ENCODE measurements around the gene CPNE7. TPM values are rescaled to one million over a fixed set of nuclear protein-coding genes. Genes with fewer than 3 reads are reported as not detected.
A peak's percentile ranks its signal among the peaks of the same experiment; 100 is the strongest.

The CPNE7 gene
- total RNA-seq, 1 donor from 2014 or later, result 5.5 TPM

DNA sequence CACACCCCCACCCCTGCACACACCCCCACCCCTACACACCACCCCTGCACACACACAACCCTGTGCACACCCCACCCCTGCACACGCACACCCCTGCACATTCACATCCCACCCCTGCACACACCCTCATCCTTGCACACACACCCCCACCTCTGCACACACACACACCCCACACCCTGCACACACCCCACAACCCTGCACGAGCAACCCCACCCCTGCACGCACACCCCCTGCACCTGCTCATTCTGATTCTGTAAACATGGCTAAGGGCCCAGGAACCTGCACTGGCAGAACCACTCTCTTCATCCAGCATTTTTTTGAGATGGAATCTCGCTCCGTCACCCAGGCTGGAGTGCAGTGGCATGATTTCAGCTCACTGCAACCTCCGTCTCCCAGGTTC lies 63.8 kb downstream of the CPNE7 start:
- Mint-ChIP-seq H3K27ac (ENCODE audit: unreplicated experiment) (no peak overlapping the region), H3K36me3 (ENCODE audit: low read depth, unreplicated experiment) (peaks cover 7% of the 10 kb centered on the region), H3K4me3 (ENCODE audit: unreplicated experiment) (peak overlapping the region; percentile 56), H3K27me3 (ENCODE audit: unreplicated experiment) (peaks cover 10% of the 10 kb centered on the region), H3K9me3 (ENCODE audit: unreplicated experiment) (no peaks in the 10 kb centered on the region), H3K4me1 (ENCODE audit: unreplicated experiment) (peaks cover 16% of the 10 kb centered on the region)
- TF ChIP-seq, protein P1, sequence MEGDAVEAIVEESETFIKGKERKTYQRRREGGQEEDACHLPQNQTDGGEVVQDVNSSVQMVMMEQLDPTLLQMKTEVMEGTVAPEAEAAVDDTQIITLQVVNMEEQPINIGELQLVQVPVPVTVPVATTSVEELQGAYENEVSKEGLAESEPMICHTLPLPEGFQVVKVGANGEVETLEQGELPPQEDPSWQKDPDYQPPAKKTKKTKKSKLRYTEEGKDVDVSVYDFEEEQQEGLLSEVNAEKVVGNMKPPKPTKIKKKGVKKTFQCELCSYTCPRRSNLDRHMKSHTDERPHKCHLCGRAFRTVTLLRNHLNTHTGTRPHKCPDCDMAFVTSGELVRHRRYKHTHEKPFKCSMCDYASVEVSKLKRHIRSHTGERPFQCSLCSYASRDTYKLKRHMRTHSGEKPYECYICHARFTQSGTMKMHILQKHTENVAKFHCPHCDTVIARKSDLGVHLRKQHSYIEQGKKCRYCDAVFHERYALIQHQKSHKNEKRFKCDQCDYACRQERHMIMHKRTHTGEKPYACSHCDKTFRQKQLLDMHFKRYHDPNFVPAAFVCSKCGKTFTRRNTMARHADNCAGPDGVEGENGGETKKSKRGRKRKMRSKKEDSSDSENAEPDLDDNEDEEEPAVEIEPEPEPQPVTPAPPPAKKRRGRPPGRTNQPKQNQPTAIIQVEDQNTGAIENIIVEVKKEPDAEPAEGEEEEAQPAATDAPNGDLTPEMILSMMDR (IDR thresholded peaks at IDR 0.05; ENCODE audit: unreplicated experiment), result no peak
- DNase-seq (ENCODE audit: low spot score), result no peak

GRCh38 chr16:89641458-89642119 lies 66.0 kb downstream of the CPNE7 start:
- Mint-ChIP-seq H3K4me3 (ENCODE audit: unreplicated experiment) (no peak overlapping the region), H3K27me3 (ENCODE audit: unreplicated experiment) (peaks cover 15% of the 10 kb centered on the region), H3K4me1 (ENCODE audit: unreplicated experiment) (peaks cover 20% of the 10 kb centered on the region), H3K36me3 (ENCODE audit: low read depth, unreplicated experiment) (peaks cover 19% of the 10 kb centered on the region), H3K9me3 (ENCODE audit: unreplicated experiment) (no peaks in the 10 kb centered on the region), H3K27ac (ENCODE audit: unreplicated experiment) (no peak overlapping the region)
- TF ChIP-seq, protein P1 (IDR thresholded peaks at IDR 0.05; ENCODE audit: unreplicated experiment), result no peak
- no peak for DNase-seq (ENCODE audit: low spot score)

- TF ChIP-seq, protein P1 (IDR thresholded peaks at IDR 0.05; ENCODE audit: unreplicated experiment), result no peak
- Mint-ChIP-seq H3K27ac (ENCODE audit: unreplicated experiment) (no peak overlapping the region), H3K36me3 (ENCODE audit: low read depth, unreplicated experiment) (peaks cover 19% of the 10 kb centered on the region), H3K4me3 (ENCODE audit: unreplicated experiment) (no peak overlapping the region), H3K27me3 (ENCODE audit: unreplicated experiment) (peaks cover 15% of the 10 kb centered on the region), H3K4me1 (ENCODE audit: unreplicated experiment) (peaks cover 20% of the 10 kb centered on the region), H3K9me3 (ENCODE audit: unreplicated experiment) (no peaks in the 10 kb centered on the region)
- DNase-seq (ENCODE audit: low spot score), result no peak
Measured at GRCh38 chr16:89642574-89642973, 67.0 kb downstream of the CPNE7 start.

DNA sequence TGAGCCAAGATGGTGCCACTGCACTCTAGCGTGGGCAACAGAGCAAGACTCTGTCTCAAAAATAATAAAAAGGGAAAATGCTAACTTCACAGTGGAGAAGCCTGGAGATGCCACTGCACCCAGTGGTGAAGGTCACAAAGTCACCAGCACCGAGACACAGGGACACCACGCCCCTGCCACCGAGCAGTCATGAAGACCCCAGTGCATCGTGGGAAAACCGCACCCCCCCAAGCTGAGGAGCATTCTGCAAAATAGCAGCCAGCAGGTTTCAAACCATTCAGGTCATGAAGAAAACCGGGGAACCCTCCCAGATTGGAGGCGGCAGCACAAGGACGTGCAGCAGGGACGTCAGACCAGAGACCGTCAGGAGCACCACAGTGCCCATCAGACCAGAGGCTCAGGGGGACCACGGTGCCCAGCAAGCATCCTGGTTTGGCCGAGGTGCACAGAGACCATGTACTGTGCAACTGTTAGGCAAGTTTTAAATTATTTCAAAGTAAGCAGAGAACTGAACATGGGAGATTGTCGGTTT lies 68.3 kb downstream of the CPNE7 start:
- no peaks in the 10 kb centered on the region for H3K9me3 Mint-ChIP-seq (ENCODE audit: unreplicated experiment)
- peak overlapping the region; percentile 9 for H3K27ac Mint-ChIP-seq (ENCODE audit: unreplicated experiment)
- no peak for DNase-seq (ENCODE audit: low spot score)
- peaks cover 13% of the 10 kb centered on the region for H3K27me3 Mint-ChIP-seq (ENCODE audit: unreplicated experiment)
- TF ChIP-seq, protein P1 (IDR thresholded peaks at IDR 0.05; ENCODE audit: unreplicated experiment), result no peak
- H3K36me3 Mint-ChIP-seq (ENCODE audit: low read depth, unreplicated experiment), result peaks cover 23% of the 10 kb centered on the region
- no peak overlapping the region for H3K4me3 Mint-ChIP-seq (ENCODE audit: unreplicated experiment)
- H3K4me1 Mint-ChIP-seq (ENCODE audit: unreplicated experiment), result peaks cover 20% of the 10 kb centered on the region

- no peak for DNase-seq (ENCODE audit: low spot score)
- H3K27me3 Mint-ChIP-seq (ENCODE audit: unreplicated experiment), result peaks cover 13% of the 10 kb centered on the region
- peaks cover 28% of the 10 kb centered on the region for H3K36me3 Mint-ChIP-seq (ENCODE audit: low read depth, unreplicated experiment)
- peaks cover 20% of the 10 kb centered on the region for H3K4me1 Mint-ChIP-seq (ENCODE audit: unreplicated experiment)
- H3K27ac Mint-ChIP-seq (ENCODE audit: unreplicated experiment), result peak overlapping the region; percentile 36
- H3K9me3 Mint-ChIP-seq (ENCODE audit: unreplicated experiment), result no peaks in the 10 kb centered on the region
- no peak overlapping the region for H3K4me3 Mint-ChIP-seq (ENCODE audit: unreplicated experiment)
- TF ChIP-seq, protein P1 (IDR thresholded peaks at IDR 0.05; ENCODE audit: unreplicated experiment), result no peak
Measured at GRCh38 chr16:89645122-89645521, 69.6 kb downstream of the CPNE7 start.
